ENCODE measurements around the gene FSD1.
A peak's percentile ranks its signal among the peaks of the same experiment; 100 is the strongest.

FSD1 gene

DNA sequence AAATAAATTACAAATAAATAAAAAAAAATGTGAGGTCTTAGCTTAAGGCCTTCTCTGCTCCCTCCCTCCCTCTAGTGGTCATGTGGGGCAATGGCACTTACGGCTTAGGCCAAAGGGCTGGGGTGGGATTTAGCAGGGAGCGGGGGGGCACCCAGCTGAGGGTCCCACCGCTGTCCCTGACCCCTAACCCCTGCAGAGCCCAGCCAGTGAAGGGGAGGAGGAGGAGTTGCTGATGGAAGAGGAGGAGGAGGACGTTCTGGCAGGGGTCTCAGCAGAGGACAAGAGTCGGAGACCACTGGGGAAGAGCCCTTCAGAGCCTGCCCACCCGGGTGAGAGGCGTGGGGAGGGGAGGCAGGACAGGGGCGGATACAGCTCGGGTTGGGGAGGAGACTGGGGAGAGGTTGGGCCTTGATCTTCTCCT, 48.3 kb downstream of the FSD1 start:
- DNase-seq (ENCODE audit: low read depth in 1 of 2, low spot score in 1 of 2) = peak in 1 of 2 experiments; percentile 42
- no peaks in the 10 kb centered on the region for H3K27me3 ChIP-seq (ENCODE audit: insufficient read depth, poor library complexity, severe bottlenecking)
- no peak overlapping the region for H3K27ac ChIP-seq (replicated peaks)
- no peak for TF ChIP-seq GABPA (IDR thresholded peaks at IDR 0.05; ENCODE audit: low read depth)
- TF ChIP-seq, protein P1, sequence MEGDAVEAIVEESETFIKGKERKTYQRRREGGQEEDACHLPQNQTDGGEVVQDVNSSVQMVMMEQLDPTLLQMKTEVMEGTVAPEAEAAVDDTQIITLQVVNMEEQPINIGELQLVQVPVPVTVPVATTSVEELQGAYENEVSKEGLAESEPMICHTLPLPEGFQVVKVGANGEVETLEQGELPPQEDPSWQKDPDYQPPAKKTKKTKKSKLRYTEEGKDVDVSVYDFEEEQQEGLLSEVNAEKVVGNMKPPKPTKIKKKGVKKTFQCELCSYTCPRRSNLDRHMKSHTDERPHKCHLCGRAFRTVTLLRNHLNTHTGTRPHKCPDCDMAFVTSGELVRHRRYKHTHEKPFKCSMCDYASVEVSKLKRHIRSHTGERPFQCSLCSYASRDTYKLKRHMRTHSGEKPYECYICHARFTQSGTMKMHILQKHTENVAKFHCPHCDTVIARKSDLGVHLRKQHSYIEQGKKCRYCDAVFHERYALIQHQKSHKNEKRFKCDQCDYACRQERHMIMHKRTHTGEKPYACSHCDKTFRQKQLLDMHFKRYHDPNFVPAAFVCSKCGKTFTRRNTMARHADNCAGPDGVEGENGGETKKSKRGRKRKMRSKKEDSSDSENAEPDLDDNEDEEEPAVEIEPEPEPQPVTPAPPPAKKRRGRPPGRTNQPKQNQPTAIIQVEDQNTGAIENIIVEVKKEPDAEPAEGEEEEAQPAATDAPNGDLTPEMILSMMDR (IDR thresholded peaks at IDR 0.05; ENCODE audit: insufficient read depth, low read length) = peak; percentile 60
- no peak for TF ChIP-seq POLR2AphosphoS5 (IDR thresholded peaks at IDR 0.05; ENCODE audit: low read depth)
- H3K4me3 ChIP-seq (replicated peaks; ENCODE audit: insufficient read depth, low read length) = no peak overlapping the region

DNA sequence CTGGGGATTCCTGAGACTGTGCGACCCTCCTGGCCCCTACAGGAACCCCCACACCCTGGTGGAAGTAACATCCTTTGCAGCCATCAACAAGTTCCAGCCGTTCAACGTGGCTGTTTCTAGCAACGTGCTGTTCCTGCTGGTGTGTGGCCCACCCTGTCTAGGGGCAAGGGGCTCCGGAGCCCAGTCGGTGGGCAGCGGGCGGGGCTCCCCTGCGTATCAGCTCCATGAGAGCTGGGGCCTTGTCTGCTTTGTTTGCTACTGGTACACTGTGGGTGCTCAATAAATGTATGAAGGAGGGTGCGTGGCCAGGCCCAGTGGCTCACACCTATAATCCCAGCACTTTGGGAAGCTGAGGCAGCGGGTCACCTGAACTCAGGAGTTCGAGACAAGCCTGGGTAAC, 49.9 kb downstream of the FSD1 start:
- Histone ChIP-seq H3K4me3 (replicated peaks; ENCODE audit: insufficient read depth, low read length) (no peak overlapping the region), H3K27me3 (ENCODE audit: insufficient read depth, poor library complexity, severe bottlenecking) (no peaks in the 10 kb centered on the region), H3K27ac (replicated peaks) (no peak overlapping the region)
- DNase-seq (ENCODE audit: low read depth in 1 of 2, low spot score in 1 of 2) = no peak
- TF ChIP-seq, protein P2, sequence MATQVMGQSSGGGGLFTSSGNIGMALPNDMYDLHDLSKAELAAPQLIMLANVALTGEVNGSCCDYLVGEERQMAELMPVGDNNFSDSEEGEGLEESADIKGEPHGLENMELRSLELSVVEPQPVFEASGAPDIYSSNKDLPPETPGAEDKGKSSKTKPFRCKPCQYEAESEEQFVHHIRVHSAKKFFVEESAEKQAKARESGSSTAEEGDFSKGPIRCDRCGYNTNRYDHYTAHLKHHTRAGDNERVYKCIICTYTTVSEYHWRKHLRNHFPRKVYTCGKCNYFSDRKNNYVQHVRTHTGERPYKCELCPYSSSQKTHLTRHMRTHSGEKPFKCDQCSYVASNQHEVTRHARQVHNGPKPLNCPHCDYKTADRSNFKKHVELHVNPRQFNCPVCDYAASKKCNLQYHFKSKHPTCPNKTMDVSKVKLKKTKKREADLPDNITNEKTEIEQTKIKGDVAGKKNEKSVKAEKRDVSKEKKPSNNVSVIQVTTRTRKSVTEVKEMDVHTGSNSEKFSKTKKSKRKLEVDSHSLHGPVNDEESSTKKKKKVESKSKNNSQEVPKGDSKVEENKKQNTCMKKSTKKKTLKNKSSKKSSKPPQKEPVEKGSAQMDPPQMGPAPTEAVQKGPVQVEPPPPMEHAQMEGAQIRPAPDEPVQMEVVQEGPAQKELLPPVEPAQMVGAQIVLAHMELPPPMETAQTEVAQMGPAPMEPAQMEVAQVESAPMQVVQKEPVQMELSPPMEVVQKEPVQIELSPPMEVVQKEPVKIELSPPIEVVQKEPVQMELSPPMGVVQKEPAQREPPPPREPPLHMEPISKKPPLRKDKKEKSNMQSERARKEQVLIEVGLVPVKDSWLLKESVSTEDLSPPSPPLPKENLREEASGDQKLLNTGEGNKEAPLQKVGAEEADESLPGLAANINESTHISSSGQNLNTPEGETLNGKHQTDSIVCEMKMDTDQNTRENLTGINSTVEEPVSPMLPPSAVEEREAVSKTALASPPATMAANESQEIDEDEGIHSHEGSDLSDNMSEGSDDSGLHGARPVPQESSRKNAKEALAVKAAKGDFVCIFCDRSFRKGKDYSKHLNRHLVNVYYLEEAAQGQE (IDR thresholded peaks at IDR 0.05; ENCODE audit: insufficient replicate concordance, low read depth) = no peak
- TF ChIP-seq SPI1 (IDR thresholded peaks at IDR 0.05; ENCODE audit: borderline replicate concordance, low read depth) (no peak), POLR2AphosphoS5 (IDR thresholded peaks at IDR 0.05; ENCODE audit: low read depth) (no peak), GABPA (IDR thresholded peaks at IDR 0.05; ENCODE audit: low read depth) (no peak)
- TF ChIP-seq, protein P1 (IDR thresholded peaks at IDR 0.05; ENCODE audit: insufficient read depth, low read length) = no peak

DNA sequence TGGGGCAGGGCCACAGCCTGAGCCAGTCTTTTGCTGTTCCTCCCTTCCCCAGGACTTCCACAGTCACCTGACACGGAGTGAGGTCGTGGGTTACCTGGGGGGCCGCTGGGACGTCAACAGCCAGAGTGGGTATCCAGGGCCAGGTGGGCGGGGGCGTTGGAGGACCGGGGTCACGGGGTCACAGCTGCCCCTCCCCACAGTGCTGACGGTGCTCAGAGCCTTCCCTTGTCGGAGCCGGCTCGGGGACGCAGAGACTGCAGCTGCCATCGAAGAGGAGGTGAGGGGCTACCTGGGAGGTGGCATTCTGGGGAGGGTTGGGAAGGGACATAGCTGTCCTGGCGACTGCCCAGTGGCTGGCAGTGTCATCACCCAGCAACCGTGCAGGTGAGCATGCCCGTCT, 50.5 kb downstream of the FSD1 start:
- DNase-seq (ENCODE audit: low read depth in 1 of 2, low spot score in 1 of 2) = no peak
- H3K27me3 ChIP-seq (ENCODE audit: insufficient read depth, poor library complexity, severe bottlenecking) = no peaks in the 10 kb centered on the region
- TF ChIP-seq, protein P2 (IDR thresholded peaks at IDR 0.05; ENCODE audit: insufficient replicate concordance, low read depth) = no peak
- TF ChIP-seq POLR2AphosphoS5 (IDR thresholded peaks at IDR 0.05; ENCODE audit: low read depth) (no peak), GABPA (IDR thresholded peaks at IDR 0.05; ENCODE audit: low read depth) (no peak), SPI1 (IDR thresholded peaks at IDR 0.05; ENCODE audit: borderline replicate concordance, low read depth) (no peak)
- TF ChIP-seq, protein P1 (IDR thresholded peaks at IDR 0.05; ENCODE audit: insufficient read depth, low read length) = no peak

DNA sequence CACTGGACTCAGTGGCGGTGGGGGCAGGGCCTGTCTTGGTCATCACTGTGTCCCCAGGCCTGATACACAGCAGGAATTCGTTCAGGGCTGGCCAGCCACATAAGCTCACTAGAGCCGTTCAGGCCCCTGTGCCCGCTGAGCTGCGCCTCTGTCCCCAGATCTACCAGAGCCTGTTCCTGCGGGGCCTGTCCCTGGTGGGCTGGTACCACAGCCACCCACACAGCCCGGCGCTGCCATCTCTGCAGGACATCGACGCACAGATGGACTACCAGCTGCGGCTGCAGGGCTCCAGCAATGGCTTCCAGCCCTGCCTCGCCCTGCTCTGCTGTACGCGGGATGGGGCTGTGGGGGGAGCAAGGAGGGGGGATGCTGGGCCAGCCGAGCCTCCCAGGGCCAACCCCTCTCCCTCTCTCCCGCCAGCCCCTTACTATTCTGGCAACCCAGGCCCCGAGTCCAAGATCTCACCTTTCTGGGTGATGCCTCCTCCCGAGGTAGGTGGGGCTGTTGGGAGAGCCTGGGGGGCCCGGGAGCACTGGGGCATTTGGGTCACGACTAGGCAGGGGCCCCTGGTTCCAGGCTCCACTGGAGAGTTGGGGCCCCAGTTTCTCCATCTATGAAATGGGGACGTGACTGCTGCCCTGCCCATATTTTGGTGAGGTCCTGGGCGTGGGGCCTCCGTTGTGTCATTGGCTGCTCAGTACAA, 52.8 kb downstream of the FSD1 start:
- Histone ChIP-seq H3K27me3 (ENCODE audit: insufficient read depth, poor library complexity, severe bottlenecking) (no peaks in the 10 kb centered on the region), H3K4me3 (replicated peaks; ENCODE audit: insufficient read depth, low read length) (no peak overlapping the region), H3K27ac (replicated peaks) (no peak overlapping the region)
- TF ChIP-seq SPI1 (IDR thresholded peaks at IDR 0.05; ENCODE audit: borderline replicate concordance, low read depth) = no peak
- TF ChIP-seq GABPA (IDR thresholded peaks at IDR 0.05; ENCODE audit: low read depth) = no peak
- DNase-seq (ENCODE audit: low read depth in 1 of 2, low spot score in 1 of 2) = no peak

More for the DNA sequence above, 50.5 kb downstream of the FSD1 start:
- Histone ChIP-seq H3K4me3 (replicated peaks; ENCODE audit: insufficient read depth, low read length) (no peak overlapping the region), H3K27ac (replicated peaks) (no peak overlapping the region)
